ENCODE results near the gene CTNNA2.

Gene CTNNA2

GRCh38 chr2:80291656-80292055, 778.8 kb downstream of the CTNNA2 start:
- DNase-seq (ENCODE audit: low read depth), result no peak

- no peak for DNase-seq (ENCODE audit: low read depth)
These were observed 779.6 kb downstream of the CTNNA2 start for GRCh38 chr2:80292474-80292873.

- DNase-seq (ENCODE audit: low read depth), result no peak
These were observed 780.2 kb downstream of the CTNNA2 start for GRCh38 chr2:80293039-80293438.

- no peak for DNase-seq (ENCODE audit: low read depth)
These were observed 786.1 kb downstream of the CTNNA2 start for GRCh38 chr2:80298954-80299353.

GRCh38 chr2:80299661-80300060, 786.8 kb downstream of the CTNNA2 start:
- no peak for DNase-seq (ENCODE audit: low read depth)

- DNase-seq (ENCODE audit: low read depth), result no peak
These were observed 787.5 kb downstream of the CTNNA2 start for GRCh38 chr2:80300346-80300745.

GRCh38 chr2:80300954-80301353, 788.1 kb downstream of the CTNNA2 start:
- no peak for DNase-seq (ENCODE audit: low read depth)

GRCh38 chr2:80302001-80302313, 789.1 kb downstream of the CTNNA2 start:
- DNase-seq (ENCODE audit: low read depth), result no peak

- DNase-seq (ENCODE audit: low read depth), result no peak
These were observed 789.6 kb downstream of the CTNNA2 start for GRCh38 chr2:80302314-80303005.

- no peak for DNase-seq (ENCODE audit: low read depth)
These were observed 790.4 kb downstream of the CTNNA2 start for GRCh38 chr2:80303006-80303908.

- no peak for DNase-seq (ENCODE audit: low read depth)
These were observed 791.3 kb downstream of the CTNNA2 start, which contains the start of gene LRRTM1 for GRCh38 chr2:80303909-80304837. TSS of gene LRRTM1 (minus strand) at chr2:80304752. CDS start at chr2:80303819, 933 bp downstream.

- no peak for DNase-seq (ENCODE audit: low read depth)
These were observed 798.5 kb downstream of the CTNNA2 start for GRCh38 chr2:80311304-80311703.

- no peak for DNase-seq (ENCODE audit: low read depth)
These were observed 799.5 kb downstream of the CTNNA2 start for GRCh38 chr2:80312282-80312839.

- no peak for DNase-seq (ENCODE audit: low read depth)
These were observed 809.6 kb downstream of the CTNNA2 start for GRCh38 chr2:80322311-80322920.

- no peak for DNase-seq (ENCODE audit: low read depth)
These were observed 810.1 kb downstream of the CTNNA2 start for GRCh38 chr2:80322958-80323357.

GRCh38 chr2:80323610-80324009, 810.8 kb downstream of the CTNNA2 start:
- no peak for DNase-seq (ENCODE audit: low read depth)

GRCh38 chr2:80324525-80324924, 811.7 kb downstream of the CTNNA2 start:
- no peak for DNase-seq (ENCODE audit: low read depth)

GRCh38 chr2:80326214-80326613, 813.4 kb downstream of the CTNNA2 start:
- no peak for DNase-seq (ENCODE audit: low read depth)

- DNase-seq (ENCODE audit: low read depth), result no peak
These were observed 814.0 kb downstream of the CTNNA2 start for GRCh38 chr2:80326861-80327260.

- no peak for DNase-seq (ENCODE audit: low read depth)
These were observed 815.3 kb downstream of the CTNNA2 start for GRCh38 chr2:80328159-80328571.

GRCh38 chr2:80329491-80329890, 816.6 kb downstream of the CTNNA2 start:
- DNase-seq (ENCODE audit: low read depth), result no peak

All from GM04503 (cell line).